ENCODE measurements around the gene ASCC3.

ASCC3 gene

GRCh38 chr6:100514660-100515059, 366.5 kb downstream of the ASCC3 start:
- Histone ChIP-seq H3K36me3 (peaks cover 33 to 48% (median 42%) of the 10 kb centered on the region in 3 donors), H3K27ac (no peak overlapping the region), H3K4me1 (no peaks in the 10 kb centered on the region), H3K9me3 (no peaks in the 10 kb centered on the region), H3K4me3 (no peak overlapping the region), H3K27me3 (no peaks in the 10 kb centered on the region)
- intact Hi-C loops (cut with DNase I; ENCODE audit: low total_unique reads): no loop called here
- DNase-seq: no peak
- no peak for TF ChIP-seq CTCF (IDR thresholded peaks at IDR 0.05)

GRCh38 chr6:100512203-100512862, 368.8 kb downstream of the ASCC3 start:
- intact Hi-C loops (cut with DNase I; ENCODE audit: low total_unique reads): no loop called here
- Histone ChIP-seq H3K4me1 (no peaks in the 10 kb centered on the region), H3K4me3 (no peak overlapping the region), H3K27ac (no peak overlapping the region), H3K27me3 (no peaks in the 10 kb centered on the region), H3K9me3 (no peaks in the 10 kb centered on the region), H3K36me3 (peaks cover 33 to 59% (median 55%) of the 10 kb centered on the region in 3 donors)
- no peak for TF ChIP-seq CTCF (IDR thresholded peaks at IDR 0.05)
- DNase-seq: no peak

GRCh38 chr6:100509101-100509500, 372.0 kb downstream of the ASCC3 start:
- Histone ChIP-seq H3K4me1 (peaks cover 0 to 15% (median 13%) of the 10 kb centered on the region in 4 donors), H3K36me3 (peaks cover 24 to 35% (median 35%) of the 10 kb centered on the region in 3 donors), H3K27me3 (no peaks in the 10 kb centered on the region), H3K4me3 (no peak overlapping the region), H3K27ac (no peak overlapping the region), H3K9me3 (no peaks in the 10 kb centered on the region)
- no peak for TF ChIP-seq CTCF (IDR thresholded peaks at IDR 0.05)
- DNase-seq: no peak
- intact Hi-C loops (cut with DNase I; ENCODE audit: low total_unique reads): no loop called here

- intact Hi-C loops (cut with DNase I; ENCODE audit: low total_unique reads): no loop called here
Observed at GRCh38 chr6:100506651-100507050, 374.5 kb downstream of the ASCC3 start.

GRCh38 chr6:100504786-100505737, 376.1 kb downstream of the ASCC3 start:
- TF ChIP-seq CTCF (IDR thresholded peaks at IDR 0.05): no peak
- DNase-seq: no peak
- Histone ChIP-seq H3K36me3 (peaks cover 4 to 17% (median 14%) of the 10 kb centered on the region in 3 donors), H3K9me3 (no peaks in the 10 kb centered on the region), H3K4me3 (no peak overlapping the region), H3K27me3 (no peaks in the 10 kb centered on the region), H3K27ac (peak overlapping the region; percentile 54 to 57), H3K4me1 (peaks cover 0 to 29% (median 13%) of the 10 kb centered on the region in 4 donors)
- intact Hi-C loops (cut with DNase I; ENCODE audit: low total_unique reads): no loop called here

More at GRCh38 chr6:100506651-100507050, 374.5 kb downstream of the ASCC3 start:
- H3K36me3 ChIP-seq: peaks cover 15 to 23% (median 21%) of the 10 kb centered on the region in 3 donors
- H3K4me1 ChIP-seq: peaks cover 0 to 29% (median 13%) of the 10 kb centered on the region in 4 donors
- no peaks in the 10 kb centered on the region for H3K27me3 ChIP-seq
- H3K9me3 ChIP-seq: no peaks in the 10 kb centered on the region
- H3K4me3 ChIP-seq: no peak overlapping the region
- no peak for TF ChIP-seq CTCF (IDR thresholded peaks at IDR 0.05)
- H3K27ac ChIP-seq: no peak overlapping the region
- no peak for DNase-seq

All from tibial artery (tissue), 4 donors.